Measurements from ENCODE around the gene DPPA3. TPM values are rescaled to one million over a fixed set of nuclear protein-coding genes. Genes with fewer than 3 reads are reported as not detected.

DPPA3 gene
- not detected in 5 replicates for total RNA-seq (2022; extraction: Qiagen RNA extraction; ENCODE audit: low read depth)

GRCh38 chr12:7711133-7711532 is at the start of gene DPPA3:
Gene DPPA3, plus strand, starts transcription at chr12:7711433. Its CDS starts 138 bp downstream, at chr12:7711571.

GRCh38 chr12:7695566-7696197 is 15.6 kb upstream of the DPPA3 start, which contains the start of gene GDF3:
Gene GDF3, minus strand, starts transcription at chr12:7695775. Its CDS starts 47 bp downstream, at chr12:7695728.

GRCh38 chr12:7747246-7747645 is 36.0 kb downstream of the DPPA3 start, which contains the start of gene CLEC4C:
Gene CLEC4C, minus strand, starts transcription at chr12:7747375. Its CDS starts 27 bp downstream, at chr12:7747348.

Other genes starting within 250 kb of the DPPA3 start
- gene CD163, start 207.7 kb upstream of the DPPA3 start, total RNA-seq (2022; extraction: Qiagen RNA extraction; ENCODE audit: low read depth), result 0.06 TPM in 1 of 5 replicates, not detected in the others
- gene APOBEC1, start 45.5 kb upstream of the DPPA3 start, total RNA-seq (2022; extraction: Qiagen RNA extraction; ENCODE audit: low read depth), result not detected in 5 replicates
- gene GDF3, start 15.7 kb upstream of the DPPA3 start, total RNA-seq (2022; extraction: Qiagen RNA extraction; ENCODE audit: low read depth), result not detected in 5 replicates
- gene CLEC4C, start 35.9 kb downstream of the DPPA3 start, total RNA-seq (2022; extraction: Qiagen RNA extraction; ENCODE audit: low read depth), result not detected in 5 replicates
- gene NANOGNB, start 53.8 kb downstream of the DPPA3 start, total RNA-seq (2022; extraction: Qiagen RNA extraction; ENCODE audit: low read depth), result not detected in 5 replicates
- gene NANOG, start 78.0 kb downstream of the DPPA3 start, total RNA-seq (2022; extraction: Qiagen RNA extraction; ENCODE audit: low read depth), result not detected in 5 replicates
- gene SLC2A14, start 161.5 kb downstream of the DPPA3 start, total RNA-seq (2022; extraction: Qiagen RNA extraction; ENCODE audit: low read depth), result 0.05 to 0.34 TPM in 2 of 5 replicates, not detected in the others
- gene SLC2A3, start 224.8 kb downstream of the DPPA3 start, total RNA-seq (2022; extraction: Qiagen RNA extraction; ENCODE audit: low read depth), result 3.2 to 6.0 TPM (median 5.7 TPM) in 5 replicates